ENCODE data around the gene TRIM44. TPM values are rescaled to one million over a fixed set of nuclear protein-coding genes. Genes with fewer than 3 reads are reported as not detected.

The TRIM44 gene
- total RNA-seq, 1 experiment from 2014 or later = 33.4 TPM

DNA sequence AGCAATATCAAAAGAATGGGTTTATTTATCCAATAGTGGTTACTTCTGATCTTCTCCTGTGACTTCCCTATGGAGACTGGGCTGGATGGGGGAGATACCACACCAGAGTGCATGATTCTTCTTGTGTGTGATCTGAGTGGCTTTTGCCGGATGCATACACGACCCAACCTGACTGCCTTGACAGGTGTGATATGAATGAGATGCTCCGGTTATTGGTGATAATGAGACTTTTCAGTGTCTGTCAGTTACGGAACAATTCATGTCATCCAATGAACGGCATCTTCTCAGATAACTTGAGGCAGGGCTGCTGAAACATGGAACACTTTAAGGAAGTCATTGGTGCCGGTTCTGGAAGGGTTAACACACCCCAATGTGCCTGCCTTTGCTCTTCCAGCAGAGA lies 26.6 kb upstream of the TRIM44 start:
- Histone ChIP-seq H3K79me2 (ENCODE audit: insufficient read depth, low read length) (no peaks in the 10 kb centered on the region), H4K20me1 (ENCODE audit: insufficient read depth) (no peaks in the 10 kb centered on the region), H3K9me3 (ENCODE audit: control insufficient read depth in 1 of 2, insufficient read depth in 1 of 2, low read depth in 1 of 2, low read length in 2 of 2) (no peaks in the 10 kb centered on the region), H3K9me2 (ENCODE audit: insufficient read depth) (no peaks in the 10 kb centered on the region), H3K9ac (ENCODE audit: low read length) (no peak overlapping the region), H3K4me3 (replicated peaks in 1 of 2; ENCODE audit: low read depth in 1 of 2, low read length in 2 of 2) (no peak overlapping the region), H2AFZ (ENCODE audit: low read depth, low read length, poor library complexity, severe bottlenecking) (no peak overlapping the region), H3K27ac (ENCODE audit: low read depth, low read length) (no peak overlapping the region), H3K4me2 (ENCODE audit: low read length) (no peak overlapping the region), H3K27me3 (ENCODE audit: insufficient read depth, low read length) (no peaks in the 10 kb centered on the region), H3K36me3 (ENCODE audit: control insufficient read depth in 1 of 2, insufficient read depth in 2 of 2, low read length in 2 of 2) (no peaks in the 10 kb centered on the region), H3K4me1 (ENCODE audit: control insufficient read depth in 1 of 2, insufficient read depth in 2 of 2, low read length in 2 of 2) (peaks cover 0 to 7% of the 10 kb centered on the region in 2 experiments; a peak in 1 of 4 replicates)
- ChIA-PET POLR2A (no interaction called here), RAD21 (ENCODE audit: low non-redundant PET in 1 of 2, low total read pairs in 2 of 2, uncharacterized antibody in 2 of 2, unreplicated experiment in 2 of 2) (no interaction called here), CTCF (no interaction called here)
- no peak for ATAC-seq
- no TSS peak for BruUV-seq (replicated peaks)
- intact Hi-C loops (cut with micrococcal nuclease) = no loop called here
- DNase-seq (ENCODE audit: low read depth, low spot score) = no peak
- TF ChIP-seq TCF7L2 (IDR thresholded peaks at IDR 0.05; ENCODE audit: borderline replicate concordance, extremely low read depth, insufficient read depth, insufficient read length) = no peak
- no peak for TF ChIP-seq MAX (IDR thresholded peaks at IDR 0.05)
- TF ChIP-seq POLR2AphosphoS5 (IDR thresholded peaks at IDR 0.05; ENCODE audit: low read depth, low read length) = no peak
- TF ChIP-seq SRF (IDR thresholded peaks at IDR 0.05; ENCODE audit: low read depth) = no peak
- no peak for TF ChIP-seq ATF3 (IDR thresholded peaks at IDR 0.05)
- no peak for TF ChIP-seq SIN3A (IDR thresholded peaks at IDR 0.05; ENCODE audit: low read depth)
- TF ChIP-seq REST (IDR thresholded peaks at IDR 0.05; ENCODE audit: low read depth) = no peak
- no peak for TF ChIP-seq FOSL1 (IDR thresholded peaks at IDR 0.05; ENCODE audit: low read depth)
- no peak for TF ChIP-seq CBX3 (IDR thresholded peaks at IDR 0.05; ENCODE audit: low read depth)
- no peak for TF ChIP-seq ELF1 (IDR thresholded peaks at IDR 0.05; ENCODE audit: borderline replicate concordance, low read depth)
- no peak for TF ChIP-seq EZH2phosphoT487 (IDR thresholded peaks at IDR 0.05; ENCODE audit: borderline replicate concordance)
- TF ChIP-seq ZNF274 (IDR thresholded peaks at IDR 0.05; ENCODE audit: low read depth, low read length) = no peak
- no peak for TF ChIP-seq EGR1 (IDR thresholded peaks at IDR 0.05; ENCODE audit: low read depth)
- no peak for TF ChIP-seq JUND (IDR thresholded peaks at IDR 0.05)
- TF ChIP-seq RAD21 (IDR thresholded peaks at IDR 0.05; ENCODE audit: low read depth) = no peak
- no peak for TF ChIP-seq SP1 (IDR thresholded peaks at IDR 0.05; ENCODE audit: low read depth)
- TF ChIP-seq, protein P1, sequence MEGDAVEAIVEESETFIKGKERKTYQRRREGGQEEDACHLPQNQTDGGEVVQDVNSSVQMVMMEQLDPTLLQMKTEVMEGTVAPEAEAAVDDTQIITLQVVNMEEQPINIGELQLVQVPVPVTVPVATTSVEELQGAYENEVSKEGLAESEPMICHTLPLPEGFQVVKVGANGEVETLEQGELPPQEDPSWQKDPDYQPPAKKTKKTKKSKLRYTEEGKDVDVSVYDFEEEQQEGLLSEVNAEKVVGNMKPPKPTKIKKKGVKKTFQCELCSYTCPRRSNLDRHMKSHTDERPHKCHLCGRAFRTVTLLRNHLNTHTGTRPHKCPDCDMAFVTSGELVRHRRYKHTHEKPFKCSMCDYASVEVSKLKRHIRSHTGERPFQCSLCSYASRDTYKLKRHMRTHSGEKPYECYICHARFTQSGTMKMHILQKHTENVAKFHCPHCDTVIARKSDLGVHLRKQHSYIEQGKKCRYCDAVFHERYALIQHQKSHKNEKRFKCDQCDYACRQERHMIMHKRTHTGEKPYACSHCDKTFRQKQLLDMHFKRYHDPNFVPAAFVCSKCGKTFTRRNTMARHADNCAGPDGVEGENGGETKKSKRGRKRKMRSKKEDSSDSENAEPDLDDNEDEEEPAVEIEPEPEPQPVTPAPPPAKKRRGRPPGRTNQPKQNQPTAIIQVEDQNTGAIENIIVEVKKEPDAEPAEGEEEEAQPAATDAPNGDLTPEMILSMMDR (IDR thresholded peaks at IDR 0.05 in 2 of 3, conservative IDR thresholded peaks at IDR 0.05 in 1 of 3; ENCODE audit: borderline replicate concordance in 1 of 3, insufficient read depth in 1 of 3, low read depth in 2 of 3, low read length in 2 of 3) = no peak
- TF ChIP-seq, protein P2, sequence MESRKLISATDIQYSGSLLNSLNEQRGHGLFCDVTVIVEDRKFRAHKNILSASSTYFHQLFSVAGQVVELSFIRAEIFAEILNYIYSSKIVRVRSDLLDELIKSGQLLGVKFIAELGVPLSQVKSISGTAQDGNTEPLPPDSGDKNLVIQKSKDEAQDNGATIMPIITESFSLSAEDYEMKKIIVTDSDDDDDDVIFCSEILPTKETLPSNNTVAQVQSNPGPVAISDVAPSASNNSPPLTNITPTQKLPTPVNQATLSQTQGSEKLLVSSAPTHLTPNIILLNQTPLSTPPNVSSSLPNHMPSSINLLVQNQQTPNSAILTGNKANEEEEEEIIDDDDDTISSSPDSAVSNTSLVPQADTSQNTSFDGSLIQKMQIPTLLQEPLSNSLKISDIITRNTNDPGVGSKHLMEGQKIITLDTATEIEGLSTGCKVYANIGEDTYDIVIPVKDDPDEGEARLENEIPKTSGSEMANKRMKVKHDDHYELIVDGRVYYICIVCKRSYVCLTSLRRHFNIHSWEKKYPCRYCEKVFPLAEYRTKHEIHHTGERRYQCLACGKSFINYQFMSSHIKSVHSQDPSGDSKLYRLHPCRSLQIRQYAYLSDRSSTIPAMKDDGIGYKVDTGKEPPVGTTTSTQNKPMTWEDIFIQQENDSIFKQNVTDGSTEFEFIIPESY (IDR thresholded peaks at IDR 0.05; ENCODE audit: extremely low read depth, insufficient replicate concordance, low read length) = no peak
- TF ChIP-seq EZH2 (IDR thresholded peaks at IDR 0.05) = no peak
- TF ChIP-seq YY1 (IDR thresholded peaks at IDR 0.05; ENCODE audit: extremely low read depth, insufficient replicate concordance, low read depth, low read length) = no peak

Measured in HCT116 (cell line).